Retinal pigment epithelial cell (primary cell): Measurements from ENCODE around the gene GPC2.

Experiments used
- DNase-seq: peaks from one replicate; pipeline ENCODE4 v3.0.0-alpha.2; 2010; ENCODE audit warnings: low read depth
- H3K4me3 ChIP-seq: 2 replicates; pipeline ENCODE4 v1.5.1; 2011; ENCODE audit warnings: mild to moderate bottlenecking, low read length, control low read depth, moderate library complexity
- CTCF ChIP-seq: conservative IDR thresholded peaks from 2 replicates; pipeline ENCODE4 v1.5.1; 2011; ENCODE audit warnings: low read depth, low read length, control low read depth, inconsistent platforms

GPC2 gene

GRCh38 chr7:100171840-100172239 lies 5.3 kb downstream of the GPC2 start:
- no peak overlapping the region for H3K4me3 ChIP-seq
- no peak for DNase-seq
- no peak for TF ChIP-seq CTCF

- H3K4me3 ChIP-seq, result peak overlapping the region; percentile 29
- TF ChIP-seq CTCF, result no peak
- no peak for DNase-seq
These were observed 6.0 kb downstream of the GPC2 start for GRCh38 chr7:100171087-100171681.

- no peak for TF ChIP-seq CTCF
- H3K4me3 ChIP-seq, result no peak overlapping the region
- DNase-seq, result no peak
These were observed 6.9 kb downstream of the GPC2 start for GRCh38 chr7:100170101-100170897.

- no peak overlapping the region for H3K4me3 ChIP-seq
- no peak for TF ChIP-seq CTCF
- no peak for DNase-seq
These were observed 7.9 kb downstream of the GPC2 start for GRCh38 chr7:100169147-100169850.

- H3K4me3 ChIP-seq, result peak overlapping the region; percentile 49
- TF ChIP-seq CTCF, result no peak
- DNase-seq, result no peak
These were observed 9.3 kb downstream of the GPC2 start for GRCh38 chr7:100167912-100168323.

GRCh38 chr7:100166970-100167911 lies 9.9 kb downstream of the GPC2 start:
- no peak for DNase-seq
- H3K4me3 ChIP-seq, result peak overlapping the region; percentile 49
- no peak for TF ChIP-seq CTCF
